ENCODE data around the gene MAML3. TPM values are rescaled to one million over a fixed set of nuclear protein-coding genes. Genes with fewer than 3 reads are reported as not detected.

MAML3 gene
- total RNA-seq, 1 donor from 2014 or later: 59.4 TPM

GRCh38 chr4:139919521-139919920 is 234.5 kb downstream of the MAML3 start:
- no peaks in the 10 kb centered on the region for H3K36me3 Mint-ChIP-seq (ENCODE audit: unreplicated experiment)
- H3K27me3 Mint-ChIP-seq (ENCODE audit: unreplicated experiment): peaks cover 23% of the 10 kb centered on the region
- H3K27ac Mint-ChIP-seq (ENCODE audit: unreplicated experiment): peak overlapping the region; percentile 59
- peak overlapping the region; percentile 43 for H3K4me3 Mint-ChIP-seq (ENCODE audit: unreplicated experiment)
- no peak for TF ChIP-seq CTCF (IDR thresholded peaks at IDR 0.05; ENCODE audit: partially characterized antibody, unreplicated experiment)
- no peak for DNase-seq
- H3K4me1 Mint-ChIP-seq (ENCODE audit: low read depth, unreplicated experiment): peaks cover 79% of the 10 kb centered on the region
- peaks cover 31% of the 10 kb centered on the region for H3K9me3 Mint-ChIP-seq (ENCODE audit: unreplicated experiment)

DNA sequence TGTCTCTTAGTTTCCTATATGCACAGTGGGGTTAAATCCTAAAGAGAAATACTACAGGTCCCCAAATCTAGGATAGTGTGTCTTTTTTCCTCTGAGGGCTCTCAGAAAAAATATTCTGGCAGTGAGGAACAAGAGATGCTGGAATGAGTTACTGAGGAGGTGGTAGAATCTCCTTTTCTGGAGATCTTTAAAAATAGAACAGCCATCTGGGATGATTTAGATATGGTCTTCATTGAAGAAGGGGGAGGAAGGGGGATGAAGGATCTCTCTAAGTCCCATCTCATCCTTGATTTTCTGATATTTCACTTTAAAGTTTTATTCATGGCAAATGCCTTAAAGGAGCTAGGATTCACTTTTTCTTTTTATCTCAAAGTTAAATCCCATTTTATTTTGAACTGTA is 235.0 kb downstream of the MAML3 start:
- Mint-ChIP-seq H3K9me3 (ENCODE audit: unreplicated experiment) (peaks cover 33% of the 10 kb centered on the region), H3K4me1 (ENCODE audit: low read depth, unreplicated experiment) (peaks cover 80% of the 10 kb centered on the region), H3K4me3 (ENCODE audit: unreplicated experiment) (peak overlapping the region; percentile 40), H3K27ac (ENCODE audit: unreplicated experiment) (no peak overlapping the region), H3K27me3 (ENCODE audit: unreplicated experiment) (peaks cover 23% of the 10 kb centered on the region), H3K36me3 (ENCODE audit: unreplicated experiment) (no peaks in the 10 kb centered on the region)
- no peak for TF ChIP-seq CTCF (IDR thresholded peaks at IDR 0.05; ENCODE audit: partially characterized antibody, unreplicated experiment)
- DNase-seq: no peak

DNA sequence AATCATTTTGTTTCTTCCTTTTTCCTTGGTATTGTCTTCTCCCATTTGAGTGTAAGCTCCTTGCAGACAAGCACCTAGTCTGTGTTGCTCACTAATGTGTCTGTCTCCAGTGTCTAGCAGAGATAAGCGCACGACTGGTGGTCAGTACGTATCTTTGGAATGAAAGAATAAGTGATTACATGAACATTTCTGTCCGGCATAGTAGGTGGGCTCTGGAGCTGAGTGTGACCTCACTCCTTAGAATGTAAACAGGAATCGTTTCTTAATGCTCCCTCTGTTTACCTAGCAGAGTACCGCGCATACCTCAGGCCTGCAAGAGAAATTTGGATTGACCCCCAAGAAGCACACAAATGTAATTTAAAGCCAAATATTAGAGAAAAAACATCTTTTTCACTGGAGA is 235.4 kb downstream of the MAML3 start:
- Mint-ChIP-seq H3K36me3 (ENCODE audit: unreplicated experiment) (no peaks in the 10 kb centered on the region), H3K27ac (ENCODE audit: unreplicated experiment) (peak overlapping the region; percentile 49), H3K4me3 (ENCODE audit: unreplicated experiment) (peak overlapping the region; percentile 58), H3K27me3 (ENCODE audit: unreplicated experiment) (peaks cover 20% of the 10 kb centered on the region), H3K4me1 (ENCODE audit: low read depth, unreplicated experiment) (peaks cover 79% of the 10 kb centered on the region), H3K9me3 (ENCODE audit: unreplicated experiment) (peaks cover 30% of the 10 kb centered on the region)
- DNase-seq: no peak
- TF ChIP-seq CTCF (IDR thresholded peaks at IDR 0.05; ENCODE audit: partially characterized antibody, unreplicated experiment): no peak

- no peak for TF ChIP-seq CTCF (IDR thresholded peaks at IDR 0.05; ENCODE audit: partially characterized antibody, unreplicated experiment)
- Mint-ChIP-seq H3K27me3 (ENCODE audit: unreplicated experiment) (peaks cover 20% of the 10 kb centered on the region), H3K9me3 (ENCODE audit: unreplicated experiment) (peaks cover 30% of the 10 kb centered on the region), H3K4me1 (ENCODE audit: low read depth, unreplicated experiment) (peaks cover 80% of the 10 kb centered on the region), H3K4me3 (ENCODE audit: unreplicated experiment) (no peak overlapping the region), H3K36me3 (ENCODE audit: unreplicated experiment) (no peaks in the 10 kb centered on the region), H3K27ac (ENCODE audit: unreplicated experiment) (peak overlapping the region; percentile 49)
- no peak for DNase-seq
These were observed 236.1 kb downstream of the MAML3 start for GRCh38 chr4:139917896-139918295.

DNA sequence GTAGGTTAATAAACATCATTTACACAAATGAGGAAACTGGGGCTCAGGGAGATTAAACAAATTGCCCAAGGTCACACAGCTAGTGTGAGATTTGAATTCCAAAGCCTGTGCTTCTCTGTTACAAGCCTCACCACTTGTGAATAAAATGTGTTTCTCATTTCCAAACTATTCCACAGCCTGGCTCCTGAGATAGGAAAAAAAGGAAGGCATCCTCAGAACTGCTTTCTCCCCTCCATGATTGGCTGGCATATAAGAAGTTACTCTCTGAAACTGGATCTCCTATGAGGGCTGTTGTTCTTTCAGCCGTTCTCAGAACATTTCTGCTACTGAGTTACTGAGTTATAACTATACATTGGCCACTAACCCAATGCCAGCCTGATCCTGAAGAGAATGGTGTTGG is 237.9 kb downstream of the MAML3 start:
- peaks cover 14% of the 10 kb centered on the region for H3K27me3 Mint-ChIP-seq (ENCODE audit: unreplicated experiment)
- no peak for DNase-seq
- H3K4me3 Mint-ChIP-seq (ENCODE audit: unreplicated experiment): no peak overlapping the region

More for the DNA sequence above, 237.9 kb downstream of the MAML3 start:
- Mint-ChIP-seq H3K36me3 (ENCODE audit: unreplicated experiment) (no peaks in the 10 kb centered on the region), H3K27ac (ENCODE audit: unreplicated experiment) (peak overlapping the region; percentile 20), H3K4me1 (ENCODE audit: low read depth, unreplicated experiment) (peaks cover 67% of the 10 kb centered on the region), H3K9me3 (ENCODE audit: unreplicated experiment) (peaks cover 27% of the 10 kb centered on the region)
- TF ChIP-seq CTCF (IDR thresholded peaks at IDR 0.05; ENCODE audit: partially characterized antibody, unreplicated experiment): no peak
